GM23338 (cell line): ENCODE measurements around the gene ZNF804A. TPM values are rescaled to one million over a fixed set of nuclear protein-coding genes. Genes with fewer than 3 reads are reported as not detected.

Experiments used
- ATAC-seq: fragments of 200-7000 bp; cut with Tn5 transposase; 3 replicates; pipeline ENCODE4 v1.9.1; 2020
- DNase-seq: peaks from one replicate; pipeline ENCODE4 v3.0.0-alpha.2; 2015; ENCODE audit warnings: low spot score
- H2AFZ ChIP-seq: fragments of 200-600 bp; sonication (generic); 2 replicates; pipeline ENCODE4 v1.8.0; 2016; ENCODE audit warnings: antibody characterized with exemption, mild to moderate bottlenecking, moderate library complexity
- H3F3A ChIP-seq: fragments of 200-600 bp; sonication (generic); replicated peaks from 2 replicates; pipeline ENCODE4 v1.8.0; 2017; ENCODE audit warnings: antibody characterized with exemption, mixed run types, low read depth
- H3K27ac ChIP-seq: fragments of 200-600 bp; sonication (generic); 2 replicates; pipeline ENCODE4 v1.6.1; 2016; ENCODE audit warnings: low read depth
- H3K27me3 ChIP-seq: fragments of 200-600 bp; sonication (generic); 2 replicates; pipeline ENCODE4 v1.8.0; 2016; ENCODE audit warnings: mild to moderate bottlenecking, mixed run types, moderate library complexity; ENCODE audit not compliant: insufficient read depth
- H3K36me3 ChIP-seq: fragments of 200-600 bp; sonication (generic); 2 replicates; pipeline ENCODE4 v1.8.0; 2016; ENCODE audit warnings: mild to moderate bottlenecking; ENCODE audit not compliant: insufficient read depth
- H3K4me1 ChIP-seq: fragments of 200-600 bp; sonication (generic); 2 replicates; pipeline ENCODE4 v1.8.0; 2016; ENCODE audit warnings: mild to moderate bottlenecking, moderate library complexity; ENCODE audit not compliant: insufficient read depth
- H3K4me2 ChIP-seq: fragments of 200-600 bp; sonication (generic); 2 replicates; pipeline ENCODE4 v1.7.1; 2017; ENCODE audit warnings: mixed run types
- H3K4me3 ChIP-seq: fragments of 200-600 bp; sonication (generic); 2 replicates; pipeline ENCODE4 v1.6.1; 2016; ENCODE audit warnings: mixed run types
- H3K79me2 ChIP-seq: fragments of 200-600 bp; sonication (generic); replicated peaks from 2 replicates; pipeline ENCODE4 v1.8.0; 2017; ENCODE audit warnings: mild to moderate bottlenecking; ENCODE audit not compliant: insufficient read depth
- H3K9me2 ChIP-seq: fragments of 200-600 bp; sonication (generic); 2 replicates; pipeline ENCODE4 v1.8.0; 2017; ENCODE audit not compliant: insufficient read depth
- H4K20me1 ChIP-seq: fragments of 200-600 bp; sonication (generic); replicated peaks from 2 replicates; pipeline ENCODE4 v1.8.0; 2017; ENCODE audit warnings: mild to moderate bottlenecking; ENCODE audit not compliant: insufficient read depth
- H3K27ac Mint-ChIP-seq: 2 replicates; pipeline ENCODE4 v1.8.0; 2020; ENCODE audit warnings: inconsistent platforms, mild to moderate bottlenecking, moderate library complexity, mixed read lengths
- H3K27me3 Mint-ChIP-seq: 3 replicates; pipeline ENCODE4 v1.8.0; 2022; ENCODE audit warnings: low read depth, mild to moderate bottlenecking, moderate library complexity, mixed read lengths, inconsistent platforms; ENCODE audit not compliant: insufficient read depth, poor library complexity
- H3K36me3 Mint-ChIP-seq: 3 replicates; pipeline ENCODE4 v1.8.0; 2021; ENCODE audit warnings: low read depth, mild to moderate bottlenecking, inconsistent platforms, moderate library complexity, mixed read lengths
- H3K4me1 Mint-ChIP-seq: 3 replicates; pipeline ENCODE4 v1.8.0; 2020; ENCODE audit warnings: mild to moderate bottlenecking, inconsistent platforms, mixed read lengths
- H3K4me3 Mint-ChIP-seq: 3 replicates; pipeline ENCODE4 v1.8.0; 2021; ENCODE audit warnings: moderate library complexity, mild to moderate bottlenecking, inconsistent platforms, mixed read lengths
- H3K9me3 Mint-ChIP-seq: 3 replicates; pipeline ENCODE4 v1.8.0; 2020; ENCODE audit warnings: moderate library complexity, mild to moderate bottlenecking, inconsistent platforms, mixed read lengths
- ETS1 ChIP-seq: IDR thresholded peaks from 2 replicates; pipeline ENCODE4 v1.6.1; 2016; ENCODE audit warnings: antibody characterized with exemption
- JUNB ChIP-seq: IDR thresholded peaks from one replicate; pipeline ENCODE4 v1.6.1; 2016; ENCODE audit warnings: antibody characterized with exemption; ENCODE audit not compliant: unreplicated experiment
- NANOG ChIP-seq: IDR thresholded peaks from 2 replicates; pipeline ENCODE4 v1.6.1; 2016; ENCODE audit warnings: antibody characterized with exemption, borderline replicate concordance
- POLR2AphosphoS5 ChIP-seq: IDR thresholded peaks from 2 replicates; pipeline ENCODE4 v1.6.1; 2016; ENCODE audit warnings: antibody characterized with exemption, low read depth
- STAT1 ChIP-seq: IDR thresholded peaks from one replicate; pipeline ENCODE4 v1.6.1; 2016; ENCODE audit warnings: antibody characterized with exemption; ENCODE audit not compliant: unreplicated experiment
- ZNF114 ChIP-seq: fragments of 250-450 bp; sonication (Bioruptor Pico); IDR thresholded peaks from 2 replicates; pipeline ENCODE4 v1.5.0; 2020; ENCODE audit warnings: mild to moderate bottlenecking, moderate library complexity
- polyA plus RNA-seq: library from polyadenylated mRNA; unstranded; fragments of >200 nt; fragmentation: Nextera tagmentation; extraction: Ambion mirVana; gene quantifications from 2 replicates; pipeline ENCODE4 v1.2.1, GENCODE V29; 2016
- total RNA-seq: library from RNA; depleted of rRNA; stranded (reverse); fragments of >200 nt; shearing (Covaris generic); gene quantifications from 2 replicates; pipeline ENCODE4 v1.2.3, GENCODE V29; 2014
- TF ChIP-seq, protein P1 (sequence below): IDR thresholded peaks from one replicate; pipeline ENCODE4 v1.6.1; 2018; ENCODE audit warnings: antibody characterized with exemption; ENCODE audit not compliant: unreplicated experiment

Gene ZNF804A
- total and polyA plus RNA-seq, 2 experiments from 2014 or later, result not detected

DNA sequence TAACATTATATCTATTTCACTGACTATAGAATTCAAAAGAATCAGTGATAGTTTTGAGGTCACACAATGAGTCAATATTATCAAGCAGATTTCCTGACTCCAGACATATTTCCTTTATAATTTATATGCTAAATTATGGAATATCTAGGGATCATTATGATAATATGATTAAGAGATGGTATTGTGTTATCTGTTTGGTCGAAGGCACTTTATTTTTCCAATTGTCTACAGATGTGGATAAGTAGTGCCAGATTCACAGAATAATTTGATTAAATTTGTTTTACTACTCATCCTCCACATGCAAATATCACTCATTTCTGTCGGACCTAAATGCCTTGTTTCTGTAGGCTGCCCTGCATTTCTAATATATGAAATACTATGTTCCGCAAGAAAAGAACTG, 4.4 kb downstream of the ZNF804A start:
- TF ChIP-seq JUNB, result no peak
- H3K4me3 ChIP-seq, result no peak overlapping the region

GRCh38 chr2:184610891-184611290, 12.6 kb downstream of the ZNF804A start:
- H3K9me2 ChIP-seq, result 0 out of 2 replicates have a peak, but pooled peaks cover 5% of the 10 kb centered on the region
- no peaks in the 10 kb centered on the region for H4K20me1 ChIP-seq
- no peak overlapping the region for H3K4me2 ChIP-seq
- no peaks in the 10 kb centered on the region for H3K4me1 Mint-ChIP-seq
- H3K4me3 Mint-ChIP-seq, result no peak overlapping the region
- H3K27me3 Mint-ChIP-seq, result peaks cover 2% of the 10 kb centered on the region
- H3K27ac ChIP-seq, result no peak overlapping the region
- ATAC-seq (no peak), DNase-seq (no peak)
- no peaks in the 10 kb centered on the region for H3F3A ChIP-seq
- TF ChIP-seq NANOG (no peak), ZNF114 (CRISPR knock-in tag) (no peak), POLR2AphosphoS5 (no peak), STAT1 (no peak), ETS1 (no peak)
- TF ChIP-seq, protein P1, sequence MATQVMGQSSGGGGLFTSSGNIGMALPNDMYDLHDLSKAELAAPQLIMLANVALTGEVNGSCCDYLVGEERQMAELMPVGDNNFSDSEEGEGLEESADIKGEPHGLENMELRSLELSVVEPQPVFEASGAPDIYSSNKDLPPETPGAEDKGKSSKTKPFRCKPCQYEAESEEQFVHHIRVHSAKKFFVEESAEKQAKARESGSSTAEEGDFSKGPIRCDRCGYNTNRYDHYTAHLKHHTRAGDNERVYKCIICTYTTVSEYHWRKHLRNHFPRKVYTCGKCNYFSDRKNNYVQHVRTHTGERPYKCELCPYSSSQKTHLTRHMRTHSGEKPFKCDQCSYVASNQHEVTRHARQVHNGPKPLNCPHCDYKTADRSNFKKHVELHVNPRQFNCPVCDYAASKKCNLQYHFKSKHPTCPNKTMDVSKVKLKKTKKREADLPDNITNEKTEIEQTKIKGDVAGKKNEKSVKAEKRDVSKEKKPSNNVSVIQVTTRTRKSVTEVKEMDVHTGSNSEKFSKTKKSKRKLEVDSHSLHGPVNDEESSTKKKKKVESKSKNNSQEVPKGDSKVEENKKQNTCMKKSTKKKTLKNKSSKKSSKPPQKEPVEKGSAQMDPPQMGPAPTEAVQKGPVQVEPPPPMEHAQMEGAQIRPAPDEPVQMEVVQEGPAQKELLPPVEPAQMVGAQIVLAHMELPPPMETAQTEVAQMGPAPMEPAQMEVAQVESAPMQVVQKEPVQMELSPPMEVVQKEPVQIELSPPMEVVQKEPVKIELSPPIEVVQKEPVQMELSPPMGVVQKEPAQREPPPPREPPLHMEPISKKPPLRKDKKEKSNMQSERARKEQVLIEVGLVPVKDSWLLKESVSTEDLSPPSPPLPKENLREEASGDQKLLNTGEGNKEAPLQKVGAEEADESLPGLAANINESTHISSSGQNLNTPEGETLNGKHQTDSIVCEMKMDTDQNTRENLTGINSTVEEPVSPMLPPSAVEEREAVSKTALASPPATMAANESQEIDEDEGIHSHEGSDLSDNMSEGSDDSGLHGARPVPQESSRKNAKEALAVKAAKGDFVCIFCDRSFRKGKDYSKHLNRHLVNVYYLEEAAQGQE, result no peak
- H3K36me3 ChIP-seq, result no peaks in the 10 kb centered on the region
- H3K27me3 ChIP-seq, result no peaks in the 10 kb centered on the region
- H2AFZ ChIP-seq, result no peak overlapping the region
- H3K27ac Mint-ChIP-seq, result no peak overlapping the region
- H3K9me3 Mint-ChIP-seq, result peaks cover 10% of the 10 kb centered on the region; the same call in 2 of the 3 replicates
- H3K79me2 ChIP-seq, result no peaks in the 10 kb centered on the region
- no peak overlapping the region for H3K4me3 ChIP-seq
- H3K36me3 Mint-ChIP-seq, result no peaks in the 10 kb centered on the region
- H3K4me1 ChIP-seq, result no peaks in the 10 kb centered on the region

More for the DNA sequence above, 4.4 kb downstream of the ZNF804A start:
- H3K4me3 Mint-ChIP-seq, result no peak overlapping the region
- Histone ChIP-seq H3K27me3 (peaks cover 37% of the 10 kb centered on the region), H3K27ac (no peak overlapping the region), H3K79me2 (no peaks in the 10 kb centered on the region), H3K36me3 (no peaks in the 10 kb centered on the region), H2AFZ (no peak overlapping the region), H3F3A (no peaks in the 10 kb centered on the region), H3K9me2 (0 out of 2 replicates have a peak, but pooled peaks cover 5% of the 10 kb centered on the region), H3K4me2 (no peak overlapping the region), H3K4me1 (no peaks in the 10 kb centered on the region), H4K20me1 (no peaks in the 10 kb centered on the region)
- H3K27me3 Mint-ChIP-seq, result peaks cover 21% of the 10 kb centered on the region
- no peak for ATAC-seq
- H3K36me3 Mint-ChIP-seq, result no peaks in the 10 kb centered on the region
- H3K27ac Mint-ChIP-seq, result no peak overlapping the region
- peaks cover 3% of the 10 kb centered on the region; the same call in 1 of the 3 replicates for H3K9me3 Mint-ChIP-seq
- H3K4me1 Mint-ChIP-seq, result peaks cover 4% of the 10 kb centered on the region; the same call in 2 of the 3 replicates
- DNase-seq, result no peak
